GM18517 (cell line): ENCODE results near the gene FANCE.

Experiments used
- ATAC-seq: cut with Tn5 transposase; IDR thresholded peaks from one replicate; pipeline ENCODE4 v1.9.1; 2021; ENCODE audit warnings: mild to moderate bottlenecking, moderate library complexity; ENCODE audit not compliant: unreplicated experiment

FANCE gene

GRCh38 chr6:35452183-35453090 is at the start of gene FANCE:
Gene FANCE (plus strand): TSS chr6:35452338. CDS start chr6:35452546, 208 bp downstream.
- peak; percentile 87 for ATAC-seq

GRCh38 chr6:35402856-35403191 is 49.3 kb upstream of the FANCE start:
- ATAC-seq = no peak

- no peak for ATAC-seq
These were observed 48.3 kb upstream of the FANCE start for GRCh38 chr6:35403544-35404442.

GRCh38 chr6:35406711-35407485 is 45.2 kb upstream of the FANCE start:
- no peak for ATAC-seq

- ATAC-seq = no peak
These were observed 42.9 kb upstream of the FANCE start for GRCh38 chr6:35409245-35409644.

- no peak for ATAC-seq
These were observed 42.0 kb upstream of the FANCE start for GRCh38 chr6:35410131-35410530.

GRCh38 chr6:35411066-35411465 is 41.1 kb upstream of the FANCE start:
- ATAC-seq = no peak

GRCh38 chr6:35412102-35412501 is 40.0 kb upstream of the FANCE start:
- ATAC-seq = no peak

GRCh38 chr6:35413911-35414310 is 38.2 kb upstream of the FANCE start:
- no peak for ATAC-seq

GRCh38 chr6:35415065-35415891 is 36.9 kb upstream of the FANCE start:
- no peak for ATAC-seq

GRCh38 chr6:35417979-35418661 is 34.0 kb upstream of the FANCE start:
- no peak for ATAC-seq

- no peak for ATAC-seq
These were observed 32.7 kb upstream of the FANCE start for GRCh38 chr6:35419417-35419816.

GRCh38 chr6:35419961-35420360 is 32.2 kb upstream of the FANCE start:
- no peak for ATAC-seq

GRCh38 chr6:35425284-35425683 is 26.9 kb upstream of the FANCE start:
- ATAC-seq = no peak

- ATAC-seq = no peak
These were observed 26.1 kb upstream of the FANCE start for GRCh38 chr6:35426074-35426473.

- ATAC-seq = no peak
These were observed 24.7 kb upstream of the FANCE start for GRCh38 chr6:35427435-35427834.

- no peak for ATAC-seq
These were observed 24.3 kb upstream of the FANCE start for GRCh38 chr6:35427851-35428321.

GRCh38 chr6:35428421-35429149 is 23.6 kb upstream of the FANCE start:
- no peak for ATAC-seq

- ATAC-seq = no peak
These were observed 22.7 kb upstream of the FANCE start for GRCh38 chr6:35429463-35429862.
